OCI-LY1 (cell line): Measurements from ENCODE around the gene ADSL.

ENCODE experiments used
- H2AFZ ChIP-seq: fragments of 200-600 bp; sonication (generic), shearing (Covaris generic); 2 replicates; pipeline ENCODE4 v1.6.0; 2014; ENCODE audit warnings: antibody characterized with exemption, mild to moderate bottlenecking, low read length
- H3F3A ChIP-seq: fragments of 200-600 bp; sonication (generic), shearing (Covaris generic); 2 replicates; pipeline ENCODE4 v1.6.0; 2014; ENCODE audit warnings: mild to moderate bottlenecking, antibody characterized with exemption, low read length, moderate library complexity; ENCODE audit not compliant: insufficient read depth
- H3K27ac ChIP-seq: fragments of 200-600 bp; sonication (generic); 2 replicates; pipeline ENCODE4 v1.5.1; 2014; ENCODE audit warnings: low read length, mixed run types, mild to moderate bottlenecking, low read depth; ENCODE audit not compliant: poor library complexity, severe bottlenecking
- H3K27me3 ChIP-seq: fragments of 200-600 bp; sonication (generic); 2 replicates; pipeline ENCODE4 v1.6.0; 2014; ENCODE audit warnings: antibody characterized with exemption, mild to moderate bottlenecking, low read length, moderate library complexity; ENCODE audit not compliant: insufficient read depth
- H3K36me3 ChIP-seq: fragments of 200-600 bp; sonication (generic); 2 replicates; pipeline ENCODE4 v1.6.1; 2014; ENCODE audit warnings: mild to moderate bottlenecking, antibody characterized with exemption, low read length, moderate library complexity, mixed read lengths; ENCODE audit not compliant: insufficient read depth
- H3K4me1 ChIP-seq: fragments of 200-600 bp; sonication (generic); 2 replicates; pipeline ENCODE4 v1.5.1; 2014; ENCODE audit warnings: mild to moderate bottlenecking, low read length, moderate library complexity; ENCODE audit not compliant: insufficient read depth, severe bottlenecking
- H3K4me2 ChIP-seq: fragments of 200-600 bp; sonication (generic), shearing (Covaris generic); 2 replicates; pipeline ENCODE4 v1.6.1; 2014; ENCODE audit warnings: low read length
- H3K4me3 ChIP-seq: fragments of 200-600 bp; sonication (generic); 2 replicates; pipeline ENCODE4 v1.5.1; 2014; ENCODE audit warnings: low read length, low read depth, mild to moderate bottlenecking, mixed read lengths; ENCODE audit not compliant: poor library complexity, severe bottlenecking
- H3K79me2 ChIP-seq: fragments of 200-600 bp; shearing (Covaris generic); 2 replicates; pipeline ENCODE4 v1.6.1; 2016; ENCODE audit warnings: mixed run types, low read length, mixed read lengths; ENCODE audit not compliant: insufficient read depth
- H3K9ac ChIP-seq: fragments of 200-600 bp; sonication (generic), shearing (Covaris generic); 2 replicates; pipeline ENCODE4 v1.6.1; 2014; ENCODE audit warnings: mild to moderate bottlenecking, low read length, mixed read lengths
- H3K9me2 ChIP-seq: fragments of 200-600 bp; sonication (generic), shearing (Covaris generic); 2 replicates; pipeline ENCODE4 v1.6.1; 2014; ENCODE audit warnings: low read depth, mild to moderate bottlenecking, low read length, mixed read lengths
- H3K9me3 ChIP-seq: fragments of 200-600 bp; shearing (Covaris generic); 2 replicates; pipeline ENCODE4 v1.6.1; 2014; ENCODE audit warnings: low read length, mixed read lengths
- H4K20me1 ChIP-seq: fragments of 200-600 bp; sonication (generic), shearing (Covaris generic); 2 replicates; pipeline ENCODE4 v1.6.0; 2016; ENCODE audit warnings: mild to moderate bottlenecking, low read length; ENCODE audit not compliant: insufficient read depth
- CTCF ChIP-seq: fragments of 200-600 bp; sonication (generic), shearing (Covaris generic); IDR thresholded peaks from 2 replicates; pipeline ENCODE4 v1.5.1; 2017; ENCODE audit warnings: mild to moderate bottlenecking, antibody characterized with exemption, low read length, moderate library complexity, mixed read lengths
- EZH2 ChIP-seq: fragments of 200-600 bp; sonication (generic), shearing (Covaris generic); IDR thresholded peaks from 2 replicates; pipeline ENCODE4 v1.8.0; 2017; ENCODE audit warnings: borderline replicate concordance, mixed run types, mild to moderate bottlenecking, antibody characterized with exemption, low read length, moderate library complexity, mixed read lengths

The ADSL gene

GRCh38 chr22:40426594-40427333 lies 80.5 kb downstream of the ADSL start:
- H3K36me3 ChIP-seq: peaks cover 96% of the 10 kb centered on the region
- H3K79me2 ChIP-seq: no peaks in the 10 kb centered on the region
- H3K4me1 ChIP-seq: no peaks in the 10 kb centered on the region
- H3K27me3 ChIP-seq: no peaks in the 10 kb centered on the region
- H3K9me3 ChIP-seq: no peaks in the 10 kb centered on the region
- no peak overlapping the region for H3K4me3 ChIP-seq
- H3K9me2 ChIP-seq: no peaks in the 10 kb centered on the region
- H4K20me1 ChIP-seq: no peaks in the 10 kb centered on the region
- TF ChIP-seq CTCF (no peak), EZH2 (no peak)
- H3K9ac ChIP-seq: no peak overlapping the region
- H3F3A ChIP-seq: no peaks in the 10 kb centered on the region
- no peak overlapping the region for H3K27ac ChIP-seq
- no peak overlapping the region for H3K4me2 ChIP-seq
- no peak overlapping the region for H2AFZ ChIP-seq

- H3K9me3 ChIP-seq: no peaks in the 10 kb centered on the region
- no peak overlapping the region for H3K9ac ChIP-seq
- H3K9me2 ChIP-seq: no peaks in the 10 kb centered on the region
- H3K4me1 ChIP-seq: no peaks in the 10 kb centered on the region
- no peak overlapping the region for H3K27ac ChIP-seq
- peaks cover 91% of the 10 kb centered on the region for H3K36me3 ChIP-seq
- no peaks in the 10 kb centered on the region for H4K20me1 ChIP-seq
- no peaks in the 10 kb centered on the region for H3F3A ChIP-seq
- H2AFZ ChIP-seq: no peak overlapping the region
- no peaks in the 10 kb centered on the region for H3K79me2 ChIP-seq
- H3K4me2 ChIP-seq: no peak overlapping the region
- no peak overlapping the region for H3K4me3 ChIP-seq
- no peak for TF ChIP-seq CTCF
- no peak for TF ChIP-seq EZH2
- H3K27me3 ChIP-seq: no peaks in the 10 kb centered on the region
Observed at GRCh38 chr22:40428796-40429195, 82.5 kb downstream of the ADSL start.

DNA sequence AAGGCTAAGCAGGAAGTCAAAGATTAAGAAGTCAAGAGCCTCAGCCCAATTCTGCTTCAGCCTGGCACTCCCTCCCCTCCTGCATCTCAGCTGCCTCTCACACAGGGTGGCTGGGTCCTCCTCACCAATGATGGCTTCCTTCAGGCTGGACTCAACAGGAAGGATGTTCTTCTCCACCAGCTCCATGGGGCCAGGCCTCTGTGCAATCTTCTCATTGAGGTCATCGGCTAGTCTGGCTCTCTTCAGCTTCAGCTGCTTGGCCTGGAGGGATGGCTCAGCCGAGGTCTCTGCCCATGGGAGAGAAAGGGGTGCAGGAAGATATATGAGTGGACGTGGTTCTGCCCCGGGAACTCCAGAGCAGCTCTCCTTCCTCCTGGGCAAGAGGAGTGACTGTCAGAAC lies 83.2 kb downstream of the ADSL start:
- Histone ChIP-seq H3K9me3 (no peaks in the 10 kb centered on the region), H3K9me2 (no peaks in the 10 kb centered on the region), H3K9ac (no peak overlapping the region), H3K4me1 (no peaks in the 10 kb centered on the region), H3K27me3 (no peaks in the 10 kb centered on the region), H3K36me3 (peaks cover 91% of the 10 kb centered on the region), H4K20me1 (no peaks in the 10 kb centered on the region), H3K4me3 (no peak overlapping the region), H2AFZ (no peak overlapping the region), H3K79me2 (no peaks in the 10 kb centered on the region), H3F3A (no peaks in the 10 kb centered on the region), H3K27ac (no peak overlapping the region), H3K4me2 (no peak overlapping the region)
- TF ChIP-seq EZH2: no peak
- no peak for TF ChIP-seq CTCF
